ENCODE data around the gene DAP. TPM values are rescaled to one million over a fixed set of nuclear protein-coding genes. Genes with fewer than 3 reads are reported as not detected.

DAP gene
- total and polyA plus RNA-seq, 10 donors = 29.4 to 111 (median 65.2) TPM

DNA sequence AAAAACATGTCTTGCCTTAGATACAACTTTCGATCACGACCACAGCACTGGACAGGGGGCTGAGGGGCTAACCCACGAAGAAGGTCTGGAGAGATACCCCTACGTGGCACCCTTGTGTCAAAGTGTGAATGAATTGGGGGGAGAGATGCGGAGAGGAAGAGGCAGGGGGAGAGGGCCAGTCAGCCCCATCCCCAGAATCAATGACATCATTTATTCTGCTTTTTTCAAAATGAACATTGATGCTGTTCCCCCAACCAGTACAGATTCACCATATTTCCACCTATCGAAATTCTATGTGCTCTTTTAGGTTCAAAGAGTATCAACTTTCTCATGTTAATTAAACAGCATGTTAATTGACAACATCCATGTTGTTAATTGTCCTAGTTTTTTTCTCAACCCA is 32.4 kb downstream of the DAP start:
- intact Hi-C loops (cut with DNase I; ENCODE audit: low total_unique reads) = no loop called here
- peaks cover 4 to 50% (median 26%) of the 10 kb centered on the region in 6 donors for H3K4me1 ChIP-seq
- 95 to 97% (median 96%) methylated on average over 6 of the region's 6 CpGs for WGBS, 5 donors
- DNase-seq = no peak
- H3K27me3 ChIP-seq (replicated peaks in 1 of 7) = no peaks in the 10 kb centered on the region
- H3K4me3 ChIP-seq = no peak overlapping the region
- no peak overlapping the region for H3K27ac ChIP-seq
- H3K9me3 ChIP-seq = no peaks in the 10 kb centered on the region
- H3K36me3 ChIP-seq = peaks cover 0 to 37% (median 0%) of the 10 kb centered on the region in 6 donors
- TF ChIP-seq POLR2A (IDR thresholded peaks at IDR 0.05) (no peak), POLR2AphosphoS5 (IDR thresholded peaks at IDR 0.05) (no peak)
- TF ChIP-seq, protein P1, sequence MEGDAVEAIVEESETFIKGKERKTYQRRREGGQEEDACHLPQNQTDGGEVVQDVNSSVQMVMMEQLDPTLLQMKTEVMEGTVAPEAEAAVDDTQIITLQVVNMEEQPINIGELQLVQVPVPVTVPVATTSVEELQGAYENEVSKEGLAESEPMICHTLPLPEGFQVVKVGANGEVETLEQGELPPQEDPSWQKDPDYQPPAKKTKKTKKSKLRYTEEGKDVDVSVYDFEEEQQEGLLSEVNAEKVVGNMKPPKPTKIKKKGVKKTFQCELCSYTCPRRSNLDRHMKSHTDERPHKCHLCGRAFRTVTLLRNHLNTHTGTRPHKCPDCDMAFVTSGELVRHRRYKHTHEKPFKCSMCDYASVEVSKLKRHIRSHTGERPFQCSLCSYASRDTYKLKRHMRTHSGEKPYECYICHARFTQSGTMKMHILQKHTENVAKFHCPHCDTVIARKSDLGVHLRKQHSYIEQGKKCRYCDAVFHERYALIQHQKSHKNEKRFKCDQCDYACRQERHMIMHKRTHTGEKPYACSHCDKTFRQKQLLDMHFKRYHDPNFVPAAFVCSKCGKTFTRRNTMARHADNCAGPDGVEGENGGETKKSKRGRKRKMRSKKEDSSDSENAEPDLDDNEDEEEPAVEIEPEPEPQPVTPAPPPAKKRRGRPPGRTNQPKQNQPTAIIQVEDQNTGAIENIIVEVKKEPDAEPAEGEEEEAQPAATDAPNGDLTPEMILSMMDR (IDR thresholded peaks at IDR 0.05 in 8 of 11, conservative IDR thresholded peaks at IDR 0.05 in 3 of 11) = no peak

GRCh38 chr5:10727861-10728260 is 33.2 kb downstream of the DAP start:
- no peak for DNase-seq
- peaks cover 4 to 42% (median 21%) of the 10 kb centered on the region in 6 donors for H3K4me1 ChIP-seq
- TF ChIP-seq, protein P1 (IDR thresholded peaks at IDR 0.05 in 8 of 11, conservative IDR thresholded peaks at IDR 0.05 in 3 of 11) = no peak
- TF ChIP-seq POLR2A (IDR thresholded peaks at IDR 0.05) (no peak), POLR2AphosphoS5 (IDR thresholded peaks at IDR 0.05) (no peak)
- no peaks in the 10 kb centered on the region for H3K9me3 ChIP-seq
- WGBS, 5 donors = 92 to 98% (median 94%) methylated on average over 3 of the region's 3 CpGs
- no peak overlapping the region for H3K4me3 ChIP-seq
- no peak overlapping the region for H3K27ac ChIP-seq
- intact Hi-C loops (cut with DNase I; ENCODE audit: low total_unique reads) = no loop called here
- no peaks in the 10 kb centered on the region for H3K27me3 ChIP-seq (replicated peaks in 1 of 7)
- peaks cover 0 to 38% (median 0%) of the 10 kb centered on the region in 6 donors for H3K36me3 ChIP-seq

DNA sequence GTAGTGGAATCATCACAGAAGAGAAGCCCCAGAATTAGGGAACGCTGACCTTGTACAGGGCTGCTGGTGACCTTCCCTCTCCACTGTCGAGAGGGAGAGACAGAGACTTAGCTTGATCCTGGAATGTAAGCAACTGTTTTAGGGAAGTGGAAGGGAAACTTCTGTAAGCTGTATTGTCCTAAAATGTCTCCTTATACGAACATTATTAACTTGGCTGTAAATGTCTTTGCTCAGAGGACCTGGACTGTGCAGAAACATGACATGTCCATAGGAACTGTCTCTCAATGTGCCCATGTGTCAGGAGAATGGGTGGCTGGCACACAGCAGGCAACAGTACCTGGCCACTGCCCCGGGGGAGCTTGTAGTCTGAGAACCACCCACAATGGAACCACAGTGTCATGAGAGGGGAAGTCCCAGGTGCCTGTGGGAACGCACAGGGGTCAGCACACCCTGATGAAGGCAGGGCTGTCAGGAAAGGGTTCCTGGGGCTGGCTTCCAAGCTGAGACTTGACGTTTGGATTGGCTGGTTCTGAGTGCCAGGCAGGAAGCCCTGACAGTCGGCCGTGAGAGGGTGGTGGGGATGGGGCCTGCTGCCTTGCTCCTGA is 34.0 kb downstream of the DAP start:
- Histone ChIP-seq H3K4me3 (no peak overlapping the region), H3K9me3 (no peaks in the 10 kb centered on the region), H3K27ac (peak overlapping the region in 2 of 8 donors; percentile 30 to 51), H3K36me3 (peaks cover 0 to 36% (median 0%) of the 10 kb centered on the region in 6 donors), H3K27me3 (replicated peaks in 1 of 7) (no peaks in the 10 kb centered on the region), H3K4me1 (peaks cover 4 to 34% (median 16%) of the 10 kb centered on the region in 6 donors)
- no peak for DNase-seq
- WGBS, 5 donors = 42 to 59% (median 50%) methylated on average over 7 to 8 of the region's 8 CpGs
- TF ChIP-seq, protein P1 (IDR thresholded peaks at IDR 0.05 in 8 of 11, conservative IDR thresholded peaks at IDR 0.05 in 3 of 11) = no peak
- no peak for TF ChIP-seq POLR2A (IDR thresholded peaks at IDR 0.05)
- TF ChIP-seq POLR2AphosphoS5 (IDR thresholded peaks at IDR 0.05) = no peak
- intact Hi-C loops (cut with DNase I; ENCODE audit: low total_unique reads) = no loop called here

GRCh38 chr5:10726179-10726912 is 34.7 kb downstream of the DAP start:
- WGBS, 5 donors = 85 to 94% (median 91%) methylated on average over 7 to 10 of the region's 10 CpGs
- TF ChIP-seq POLR2A (IDR thresholded peaks at IDR 0.05) = no peak
- TF ChIP-seq, protein P1 (IDR thresholded peaks at IDR 0.05 in 8 of 11, conservative IDR thresholded peaks at IDR 0.05 in 3 of 11) = no peak
- TF ChIP-seq POLR2AphosphoS5 (IDR thresholded peaks at IDR 0.05) = no peak
- H3K4me1 ChIP-seq = peaks cover 4 to 29% (median 16%) of the 10 kb centered on the region in 6 donors
- H3K9me3 ChIP-seq = no peaks in the 10 kb centered on the region
- no peak for DNase-seq
- peaks cover 0 to 36% (median 0%) of the 10 kb centered on the region in 6 donors for H3K36me3 ChIP-seq
- H3K27ac ChIP-seq = peak overlapping the region in 2 of 8 donors; percentile 30 to 51
- intact Hi-C loops (cut with DNase I; ENCODE audit: low total_unique reads) = no loop called here
- H3K4me3 ChIP-seq = no peak overlapping the region
- H3K27me3 ChIP-seq (replicated peaks in 1 of 7) = no peaks in the 10 kb centered on the region

Data from spleen (tissue), 11 donors.